NCI-H128 (cell line): ENCODE measurements around the gene A2ML1.
"Not testable (repeated sequence)": the region's sequence is repeated elsewhere in the genome, so short reads cannot be mapped to it uniquely, and the experiment has no call there.

Experiments
- DNase-seq: peaks from one replicate; lab custom pipeline; 2025; ENCODE audit not compliant: unreplicated experiment; lab: John Stamatoyannopoulos, UW

The A2ML1 gene

GRCh38 chr12:8903646-8904045 is 81.2 kb downstream of the A2ML1 start:
- no peak for DNase-seq

- no peak for DNase-seq
Measured at GRCh38 chr12:8904665-8905064, 82.2 kb downstream of the A2ML1 start.

DNA sequence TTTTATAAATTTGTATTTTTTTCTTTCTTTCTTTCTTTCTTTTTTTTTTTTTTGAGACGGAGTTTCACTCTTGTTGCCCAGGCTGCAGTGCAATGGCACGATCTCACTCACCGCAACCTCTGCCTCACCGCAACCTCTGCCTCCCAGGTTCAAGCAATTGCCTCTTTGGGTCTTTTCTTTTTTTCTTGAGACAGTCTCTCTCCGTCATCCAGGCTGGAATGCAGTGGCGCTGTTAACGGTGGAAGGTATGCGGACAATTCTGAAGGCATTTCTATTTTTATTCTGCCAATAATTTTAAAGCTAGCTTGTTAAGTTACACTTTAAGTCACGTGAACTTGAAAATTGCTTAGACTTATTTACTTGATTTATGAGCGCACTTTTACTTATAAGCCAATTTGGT is 83.1 kb downstream of the A2ML1 start:
- DNase-seq: no peak

DNA sequence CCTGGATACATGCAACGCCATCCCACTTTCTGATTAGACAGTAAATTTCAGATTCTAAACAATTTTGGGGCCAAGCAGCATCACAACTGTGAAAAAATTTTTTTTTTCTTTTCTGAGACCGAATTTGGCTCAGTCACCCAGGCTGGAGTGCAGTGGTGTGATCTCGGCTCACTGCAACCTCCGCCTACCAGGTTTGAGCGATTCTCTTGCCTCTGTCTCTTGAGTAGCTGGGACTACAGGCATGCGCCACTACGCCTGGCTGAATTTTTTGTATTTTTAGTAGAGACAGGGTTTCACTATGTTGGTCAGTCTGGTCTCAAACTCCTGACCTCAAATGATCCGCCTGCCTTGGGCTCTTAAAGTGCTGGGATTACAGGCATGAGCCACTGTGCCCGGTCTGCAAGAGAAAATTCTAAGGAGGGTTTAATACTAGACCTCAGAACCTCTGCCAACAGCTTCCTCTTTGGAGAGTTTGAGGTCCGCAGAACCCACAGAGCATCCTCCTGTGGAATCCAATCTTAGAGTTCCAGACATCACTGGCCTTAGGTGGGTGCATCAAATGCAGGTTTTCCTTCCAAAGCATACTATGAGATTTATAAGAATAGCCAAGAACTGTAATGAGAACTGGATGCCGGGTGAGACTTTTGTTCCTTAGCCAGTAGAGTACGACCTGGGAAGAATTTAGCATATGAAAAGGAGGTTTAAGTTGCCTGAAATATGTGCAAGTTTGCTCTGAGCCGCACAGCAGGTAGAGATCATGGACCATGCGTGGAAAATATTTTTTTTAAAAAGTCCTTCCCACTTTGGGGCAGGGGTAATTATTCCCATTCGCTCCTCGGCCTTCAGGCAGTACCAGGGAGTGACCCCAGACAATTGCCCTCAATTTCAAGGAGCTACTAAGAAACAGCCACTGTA is 84.1 kb downstream of the A2ML1 start:
- no peak for DNase-seq

GRCh38 chr12:8907513-8907912 is 85.1 kb downstream of the A2ML1 start:
- no peak for DNase-seq

DNA sequence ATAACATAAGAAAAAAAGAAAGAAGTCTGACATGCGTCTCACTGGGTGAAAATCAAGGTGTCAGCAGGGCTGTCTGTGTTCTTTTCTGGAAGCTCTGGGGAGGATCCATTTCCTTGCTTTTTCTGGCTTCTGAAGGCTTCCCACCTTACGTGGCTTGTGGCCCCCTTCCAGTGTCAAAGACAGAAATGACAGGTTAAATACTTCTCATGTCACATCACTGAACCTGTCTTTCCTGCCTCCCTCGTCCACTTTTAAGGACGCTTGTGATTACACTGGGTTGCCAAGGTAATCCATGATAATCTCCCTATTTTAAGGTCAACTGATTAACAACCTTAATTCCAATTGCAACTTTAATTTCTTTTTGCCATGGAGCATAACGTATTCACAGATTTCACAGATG is 87.3 kb downstream of the A2ML1 start:
- no peak for DNase-seq

DNA sequence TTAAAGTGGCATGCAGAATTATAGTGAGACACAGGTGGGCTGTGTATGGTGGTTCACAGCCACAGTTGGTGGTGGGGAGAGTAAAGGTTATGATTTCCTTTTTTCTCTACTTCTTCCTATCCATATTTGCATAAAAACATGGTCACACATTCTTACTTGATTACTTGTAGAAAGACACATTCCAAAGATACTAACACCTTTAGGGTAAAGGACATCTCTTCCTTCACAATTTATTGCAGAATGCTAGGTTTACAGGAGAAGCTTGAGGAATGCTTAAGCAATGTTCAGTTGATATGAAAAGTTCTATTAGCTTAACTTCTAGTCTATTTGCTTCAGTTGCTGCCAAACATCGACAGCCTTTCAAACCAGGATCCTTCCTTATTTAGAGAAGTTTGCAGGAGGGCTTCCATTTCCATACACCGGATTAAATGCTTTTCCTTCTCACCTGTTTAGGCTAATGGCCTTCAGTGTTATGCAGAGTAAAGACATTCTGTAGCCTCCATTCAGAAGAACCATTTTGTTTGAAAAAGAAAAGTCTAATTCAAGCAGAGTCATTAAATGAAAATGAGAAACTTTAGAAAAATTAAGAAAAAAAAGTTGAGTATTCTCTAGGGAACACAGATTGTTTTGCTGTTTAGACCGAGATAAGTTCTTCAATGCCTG is 89.3 kb downstream of the A2ML1 start:
- DNase-seq: no peak

DNA sequence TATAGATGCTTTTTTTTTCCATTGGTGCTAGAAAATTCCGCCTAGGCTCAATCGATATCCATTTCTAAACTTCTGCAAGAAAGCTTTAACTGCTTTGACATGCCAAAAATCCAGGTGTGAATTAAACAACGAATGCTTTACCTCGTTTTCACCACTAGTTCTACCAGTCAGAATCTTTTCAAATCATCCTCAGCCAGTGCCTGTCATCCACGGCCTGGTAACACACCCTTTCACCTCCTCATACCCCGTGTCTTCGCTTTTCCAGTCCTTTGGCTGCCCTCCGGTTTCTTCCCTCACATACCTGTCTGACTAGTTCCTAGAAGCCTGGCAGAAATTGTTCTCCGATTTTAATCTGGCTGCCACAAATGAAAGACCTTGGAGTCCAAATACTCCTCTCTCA is 90.5 kb downstream of the A2ML1 start:
- DNase-seq: no peak

GRCh38 chr12:8913702-8914032 is 91.2 kb downstream of the A2ML1 start:
- peak; percentile 60 for DNase-seq

- peak; percentile 74 for DNase-seq
Measured at GRCh38 chr12:8914033-8914715, 91.8 kb downstream of the A2ML1 start, which contains the start of gene PHC1. PHC1 (plus strand) TSS chr12:8914509; CDS start chr12:8917678, 3,169 bp downstream.

GRCh38 chr12:8914716-8915526 is 92.5 kb downstream of the A2ML1 start:
- DNase-seq: no peak

DNA sequence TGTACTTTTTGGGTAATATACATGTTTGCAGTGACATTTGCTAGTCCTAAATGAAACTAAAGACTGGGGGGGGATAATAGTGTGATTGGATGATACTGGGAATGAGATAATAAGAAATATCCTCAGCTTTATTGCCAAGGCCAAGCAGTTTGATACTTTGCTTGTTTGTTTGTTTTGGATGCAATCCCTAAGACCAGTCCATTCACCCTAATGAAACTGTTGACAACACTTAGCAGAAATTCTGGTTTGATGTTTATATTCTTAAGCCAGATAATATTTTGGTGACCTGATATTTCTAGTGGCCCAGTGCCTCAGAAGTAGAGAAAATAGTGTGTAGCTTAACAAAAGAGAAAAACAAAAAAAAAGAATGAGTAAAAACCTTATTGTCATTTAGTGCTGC is 93.7 kb downstream of the A2ML1 start:
- no peak for DNase-seq

DNA sequence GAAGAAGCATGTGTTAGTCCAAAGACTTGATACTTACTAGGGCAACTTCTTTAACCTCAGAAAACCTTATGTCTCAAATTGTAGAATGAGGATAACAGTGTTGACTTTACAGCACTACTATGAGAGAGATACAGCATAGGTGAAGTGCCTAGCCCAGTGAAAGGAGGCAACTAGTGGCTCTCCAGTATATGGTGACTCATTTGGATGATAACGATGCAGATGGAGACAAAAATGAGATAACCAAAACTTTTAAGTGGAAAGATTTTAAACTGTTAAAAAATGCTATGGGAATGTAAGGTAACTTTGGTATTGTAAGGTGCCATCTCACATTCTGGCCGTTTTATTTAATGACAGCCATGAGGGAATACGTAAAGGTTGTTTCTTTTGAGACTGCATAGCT is 94.6 kb downstream of the A2ML1 start:
- DNase-seq: no peak

- no peak for DNase-seq
Measured at GRCh38 chr12:8917751-8918150, 95.3 kb downstream of the A2ML1 start.

DNA sequence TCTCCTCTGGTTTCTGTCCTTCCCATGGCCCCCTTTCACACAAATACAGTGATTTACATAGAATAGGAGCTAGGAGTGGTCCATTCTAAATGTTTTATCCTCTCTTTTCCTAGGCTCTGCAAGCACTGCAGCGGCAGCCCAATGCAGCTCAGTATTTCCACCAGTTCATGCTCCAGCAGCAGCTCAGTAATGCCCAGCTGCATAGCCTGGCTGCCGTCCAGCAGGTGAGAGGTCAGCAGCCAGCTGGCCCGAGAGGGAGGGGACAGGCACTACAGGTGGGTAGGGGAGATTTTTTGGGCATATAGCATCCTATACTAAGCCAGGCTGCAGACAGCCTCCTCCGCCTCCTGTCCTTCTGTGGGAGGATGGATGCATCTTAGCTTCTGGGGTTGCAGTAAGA is 97.2 kb downstream of the A2ML1 start:
- DNase-seq: not testable (repeated sequence)

DNA sequence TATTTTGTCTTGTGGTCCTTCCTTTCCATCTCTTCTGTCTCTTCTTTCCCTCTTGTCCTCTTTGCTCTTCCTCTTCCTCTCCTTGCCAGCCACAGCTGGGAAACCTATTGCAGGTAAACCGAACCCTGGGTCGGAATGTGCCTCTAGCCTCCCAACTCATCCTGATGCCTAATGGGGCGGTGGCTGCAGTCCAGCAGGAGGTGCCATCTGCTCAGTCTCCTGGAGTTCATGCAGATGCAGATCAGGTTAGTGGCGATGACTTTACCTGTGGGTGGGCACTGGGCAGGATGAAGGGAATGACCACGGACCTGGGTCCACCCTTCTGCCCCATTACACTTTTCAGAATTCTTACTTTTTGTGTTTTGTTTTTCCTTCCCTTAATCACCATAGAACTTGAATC is 100.1 kb downstream of the A2ML1 start:
- no peak for DNase-seq
